H1 (cell line): ENCODE data around the gene KIN. TPM values are rescaled to one million over a fixed set of nuclear protein-coding genes. Genes with fewer than 3 reads are reported as not detected.

Source experiments
- CTCF ChIA-PET: fragments of 300-600 bp; sonication (Branson Sonifier 250); formaldehyde crosslinking; loops from one replicate; lab custom pipeline; 2021; ENCODE audit not compliant: partially characterized antibody; lab: Charles Lee
- POLR2A ChIA-PET: fragments of 300-600 bp; sonication (Branson Sonifier 250); formaldehyde crosslinking; loops from one replicate; lab custom pipeline; 2021; ENCODE audit warnings: inconsistent platforms; ENCODE audit not compliant: partially characterized antibody; lab: Charles Lee
- DNase-seq, 2 experiments: peaks; one replicate each; pipeline versions ENCODE4 v3.0.0 to v3.0.0-alpha.2; 2010 to 2022; ENCODE audit warnings: low spot score in 2 of 2, low read depth in 1 of 2, mixed read lengths in 1 of 2
- FAIRE-seq: peaks from 2 replicates; lab custom pipeline; 2011; peaks lifted over from hg19 to GRCh38; lab: Jason Lieb, UNC
- H2AFZ ChIP-seq: 2 replicates; pipeline ENCODE4 v1.8.1; 2012; ENCODE audit warnings: low read length, inconsistent platforms
- H2AK5ac ChIP-seq: 2 replicates; pipeline ENCODE4 v1.6.1; 2013; ENCODE audit warnings: low read depth, low read length
- H2BK120ac ChIP-seq: replicated peaks from 2 replicates; pipeline ENCODE3; 2013; ENCODE audit warnings: low read depth, low read length, inconsistent platforms
- H2BK12ac ChIP-seq: 2 replicates; pipeline ENCODE4 v1.6.1; 2013; ENCODE audit warnings: low read depth, low read length
- H2BK15ac ChIP-seq: 2 replicates; pipeline ENCODE4 v1.6.1; 2013; ENCODE audit warnings: low read length
- H2BK20ac ChIP-seq: 2 replicates; pipeline ENCODE4 v1.6.1; 2013; ENCODE audit warnings: low read length
- H2BK5ac ChIP-seq: 2 replicates; pipeline ENCODE4 v1.6.1; 2013; ENCODE audit warnings: low read depth, low read length
- H3K14ac ChIP-seq: 2 replicates; pipeline ENCODE4 v1.6.1; 2013; ENCODE audit warnings: inconsistent platforms; ENCODE audit not compliant: insufficient read length
- H3K18ac ChIP-seq: 2 replicates; pipeline ENCODE4 v1.6.1; 2013; ENCODE audit warnings: low read length; ENCODE audit errors: extremely low read depth
- H3K23ac ChIP-seq: 2 replicates; pipeline ENCODE4 v1.6.1; 2013; ENCODE audit warnings: inconsistent platforms; ENCODE audit not compliant: insufficient read length
- H3K23me2 ChIP-seq: 2 replicates; pipeline ENCODE4 v1.6.1; 2013; ENCODE audit warnings: low read depth, low read length
- H3K27ac ChIP-seq: 2 replicates; pipeline ENCODE4 v1.6.1; 2011; ENCODE audit warnings: low read depth, low read length, inconsistent platforms
- H3K27me3 ChIP-seq, 4 experiments: replicated peaks in 1 of 4; 1 replicate in 1 of 4; 2 replicates in 3 of 4; pipeline versions ENCODE4 v1.6.1 to v1.8.1; 2011 to 2013; ENCODE audit warnings: low read length in 3 of 4, mild to moderate bottlenecking in 3 of 4, inconsistent platforms in 2 of 4, mixed read lengths in 2 of 4, moderate library complexity in 1 of 4; ENCODE audit not compliant: control insufficient read depth in 3 of 4, insufficient read depth in 3 of 4; ENCODE audit errors: extremely low read depth in 1 of 4
- H3K36me3 ChIP-seq, 4 experiments: 2 replicates each; pipeline versions ENCODE4 v1.6.1 to v1.8.1; 2011 to 2013; ENCODE audit warnings: mild to moderate bottlenecking in 4 of 4, low read length in 3 of 4, moderate library complexity in 2 of 4, control low read depth in 1 of 4, inconsistent platforms in 1 of 4; ENCODE audit not compliant: insufficient read depth in 4 of 4, control insufficient read depth in 2 of 4
- H3K4ac ChIP-seq: replicated peaks from 2 replicates; pipeline ENCODE3; 2013; ENCODE audit warnings: low read length, low read depth, mixed read lengths, inconsistent platforms; ENCODE audit not compliant: insufficient read length
- H3K4me1 ChIP-seq, 4 experiments: replicated peaks in 1 of 4; 1 replicate in 1 of 4; 2 replicates in 3 of 4; pipeline versions ENCODE4 v1.6.1 to v1.8.1; 2011 to 2013; ENCODE audit warnings: low read length in 3 of 4, inconsistent platforms in 2 of 4, mixed read lengths in 1 of 4; ENCODE audit not compliant: insufficient read depth in 4 of 4, control insufficient read depth in 3 of 4
- H3K4me2 ChIP-seq, 2 experiments: 2 replicates each; pipeline versions ENCODE4 v1.6.1 to v1.8.1; 2011 to 2013; ENCODE audit warnings: low read depth in 2 of 2, low read length in 2 of 2, control low read depth in 1 of 2, inconsistent platforms in 1 of 2, mild to moderate bottlenecking in 1 of 2; ENCODE audit not compliant: insufficient read depth in 1 of 2
- H3K4me3 ChIP-seq, 4 experiments: fragments of 200-600, 300-600 bp in 1 of 4; sonication (generic), shearing (Covaris generic), sonication (Bioruptor Twin) in 1 of 4; 2 replicates each; pipeline versions ENCODE4 v1.5.1 to v1.8.1; 2011 to 2016; ENCODE audit warnings: low read length in 4 of 4, low read depth in 3 of 4, control low read depth in 2 of 4, inconsistent platforms in 2 of 4, mild to moderate bottlenecking in 2 of 4, mixed read lengths in 1 of 4, moderate library complexity in 1 of 4; ENCODE audit not compliant: insufficient read depth in 2 of 4; ENCODE audit errors: extremely low read depth in 1 of 4
- H3K56ac ChIP-seq: replicated peaks from 2 replicates; pipeline ENCODE3; 2013; ENCODE audit warnings: low read depth, mild to moderate bottlenecking, mixed read lengths, low read length, inconsistent platforms; ENCODE audit not compliant: insufficient read length
- H3K79me1 ChIP-seq: 2 replicates; pipeline ENCODE4 v1.6.1; 2013; ENCODE audit warnings: low read depth, low read length, control low read depth
- H3K79me2 ChIP-seq, 2 experiments: 2 replicates each; pipeline versions ENCODE4 v1.6.1 to v1.8.1; 2012 to 2013; ENCODE audit warnings: low read length in 2 of 2, mild to moderate bottlenecking in 2 of 2, inconsistent platforms in 1 of 2; ENCODE audit not compliant: insufficient read depth in 2 of 2, control insufficient read depth in 1 of 2
- H3K9ac ChIP-seq, 4 experiments: replicated peaks in 1 of 4; 1 replicate in 1 of 4; 2 replicates in 3 of 4; pipeline versions ENCODE4 v1.6.1 to v1.8.1; 2011 to 2013; ENCODE audit warnings: low read depth in 3 of 4, low read length in 3 of 4, control low read depth in 2 of 4, mild to moderate bottlenecking in 2 of 4, moderate library complexity in 2 of 4, inconsistent platforms in 1 of 4; ENCODE audit errors: extremely low read depth in 1 of 4
- H3K9me3 ChIP-seq, 2 experiments: 2 replicates each; pipeline versions ENCODE4 v1.6.1 to v1.8.1; 2012 to 2013; ENCODE audit warnings: mild to moderate bottlenecking in 2 of 2, moderate library complexity in 2 of 2, control low read depth in 1 of 2, inconsistent platforms in 1 of 2, low read depth in 1 of 2, low read length in 1 of 2, mixed read lengths in 1 of 2; ENCODE audit not compliant: insufficient read depth in 2 of 2
- H4K20me1 ChIP-seq, 2 experiments: replicated peaks in 1 of 2; 2 replicates each; pipeline versions ENCODE3 to v1.8.1; 2011 to 2013; ENCODE audit warnings: inconsistent platforms in 2 of 2, low read length in 2 of 2, mild to moderate bottlenecking in 1 of 2; ENCODE audit not compliant: insufficient read depth in 2 of 2, control insufficient read depth in 1 of 2
- H4K5ac ChIP-seq: 2 replicates; pipeline ENCODE4 v1.6.1; 2013; ENCODE audit warnings: low read length, low read depth, mixed read lengths, inconsistent platforms; ENCODE audit not compliant: insufficient read length
- H4K8ac ChIP-seq: 2 replicates; pipeline ENCODE4 v1.8.0; 2013; ENCODE audit warnings: mild to moderate bottlenecking, moderate library complexity, low read length, inconsistent platforms; ENCODE audit not compliant: insufficient read depth; ENCODE audit errors: extremely low read depth
- H4K91ac ChIP-seq: replicated peaks from 2 replicates; pipeline ENCODE3; 2013; ENCODE audit warnings: low read length, mixed read lengths, inconsistent platforms; ENCODE audit not compliant: insufficient read length
- BCL11A ChIP-seq, 2 experiments: IDR thresholded peaks; one replicate each; pipeline ENCODE4 v1.6.1; 2011; ENCODE audit warnings: low read depth in 2 of 2, low read length in 2 of 2, mild to moderate bottlenecking in 2 of 2
- CHD1 ChIP-seq: IDR thresholded peaks from 2 replicates; pipeline ENCODE4 v1.6.1; 2012; ENCODE audit warnings: low read depth, low read length, improper control_type of control experiment
- CHD2 ChIP-seq: IDR thresholded peaks from 2 replicates; pipeline ENCODE4 v1.6.1; 2012; ENCODE audit warnings: low read length, improper control_type of control experiment
- EZH2 ChIP-seq: fragments of 200-600 bp; sonication (generic); IDR thresholded peaks from 2 replicates; pipeline ENCODE4 v1.7.1; 2012; ENCODE audit warnings: low read depth, mild to moderate bottlenecking, moderate library complexity, low read length, inconsistent platforms; ENCODE audit not compliant: severe bottlenecking
- GTF2F1 ChIP-seq: IDR thresholded peaks from 2 replicates; pipeline ENCODE4 v1.6.1; 2012; ENCODE audit warnings: low read depth, low read length, improper control_type of control experiment, borderline replicate concordance
- JUN ChIP-seq: IDR thresholded peaks from 2 replicates; pipeline ENCODE4 v1.6.1; 2011; ENCODE audit warnings: low read depth, mild to moderate bottlenecking, improper control_type of control experiment, low read length
- NANOG ChIP-seq: IDR thresholded peaks from 2 replicates; pipeline ENCODE4 v1.6.1; 2011; ENCODE audit warnings: low read length, low read depth, mild to moderate bottlenecking, inconsistent platforms; ENCODE audit not compliant: insufficient read depth, poor library complexity, severe bottlenecking
- POU5F1 ChIP-seq: IDR thresholded peaks from 2 replicates; pipeline ENCODE4 v1.6.1; 2011; ENCODE audit warnings: low read depth, mild to moderate bottlenecking, low read length, moderate library complexity
- RNF2 ChIP-seq: fragments of 200-900, 300-1000 bp; sonication (generic); IDR thresholded peaks from 2 replicates; pipeline ENCODE4 v1.7.1; 2016; ENCODE audit warnings: borderline replicate concordance, low read depth, mild to moderate bottlenecking, antibody characterized with exemption, low read length; ENCODE audit not compliant: poor library complexity, severe bottlenecking; ENCODE audit errors: missing control alignments
- RXRA ChIP-seq: IDR thresholded peaks from 2 replicates; pipeline ENCODE4 v1.6.1; 2011; ENCODE audit warnings: low read depth, mild to moderate bottlenecking, low read length, moderate library complexity; ENCODE audit not compliant: insufficient read depth
- SRF ChIP-seq: IDR thresholded peaks from 2 replicates; pipeline ENCODE4 v1.6.1; 2011; ENCODE audit warnings: mild to moderate bottlenecking, low read depth, low read length, moderate library complexity
- TAF1 ChIP-seq: IDR thresholded peaks from 2 replicates; pipeline ENCODE4 v1.6.1; 2011; ENCODE audit warnings: mild to moderate bottlenecking, low read depth, low read length
- WGBS, 2 experiments: shearing (Covaris generic) in 1 of 2; methylation state at CpG; one replicate each; pipeline versions ENCODE4 v1.1.6 to v1.1.7; 2013 to 2015; ENCODE audit warnings: low lambda C conversion rate in 2 of 2, mixed read lengths in 2 of 2, inconsistent platforms in 1 of 2, low coverage in 1 of 2, missing lambda C conversion rate in 1 of 2; ENCODE audit not compliant: insufficient replicate concordance in 2 of 2, insufficient coverage in 1 of 2, insufficient read length in 1 of 2; ENCODE audit errors: extremely low coverage in 1 of 2, missing lambda C conversion rate in 1 of 2; 5-methylcytosine and 5-hydroxymethylcytosine counted together
- polyA plus RNA-seq, 7 experiments: library from polyadenylated mRNA; depleted of rRNA in 3 of 7; stranded (reverse) in 5 of 7; unstranded in 2 of 7; fragments of >200 nt in 5 of 7; fragments of 200-250 nt in 2 of 7; gene quantifications; 1 replicate in 5 of 7; 2 replicates in 1 of 7; 4 replicates in 1 of 7; pipeline versions ENCODE4 v1.2.1 to v1.2.3, GENCODE V29; 2011 to 2013; ENCODE audit warnings: missing spikeins in 2 of 7, mixed read lengths in 2 of 7
- total RNA-seq: library from RNA; stranded (reverse); fragmentation: NEBNext Ultra II Directional; extraction: Animal tissue kit (Norgen Biotek cat#: 25700); gene quantifications from 2 replicates; pipeline ENCODE4 v1.2.1, GENCODE V29; 2021
- TF ChIP-seq, protein P1 (sequence below): IDR thresholded peaks from 2 replicates; pipeline ENCODE4 v1.6.1; 2011; ENCODE audit warnings: low read length, improper control_type of control experiment

Gene KIN
- total and polyA plus RNA-seq, 2 of the 8 experiments (the other 6 are each of a cell fraction or from before 2014, with no cell fraction given), result 3.7 to 16.5 TPM

DNA sequence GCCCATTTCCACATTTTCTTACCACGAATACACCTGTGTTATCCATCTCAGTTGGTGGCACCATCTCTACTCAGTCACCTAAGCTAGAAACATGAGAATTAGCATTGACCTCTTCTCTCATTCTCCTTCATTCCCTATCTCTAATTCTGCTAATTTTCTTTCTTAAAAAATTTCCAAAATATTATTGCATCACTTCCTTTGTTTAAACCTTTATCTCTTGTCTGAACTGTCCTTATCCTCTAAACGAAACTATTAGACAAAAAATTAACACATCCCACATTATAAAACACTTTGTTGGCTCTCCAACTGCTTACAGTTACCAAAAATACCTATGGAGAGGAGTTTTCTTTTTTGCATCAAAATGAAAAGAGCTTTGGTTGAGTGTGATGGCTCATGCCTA, 48.8 kb upstream of the KIN start:
- FAIRE-seq (no peak), DNase-seq (no peak)
- Histone ChIP-seq H3K27ac (no peak overlapping the region), H2BK120ac (no peak overlapping the region), H3K36me3 (no peaks in the 10 kb centered on the region; a peak in 1 of 8 replicates), H3K79me2 (peaks cover 0 to 2% of the 10 kb centered on the region in 2 experiments; a peak in 1 of 4 replicates), H3K18ac (no peak overlapping the region), H4K8ac (no peak overlapping the region), H3K4me3 (no peak overlapping the region), H3K9me3 (no peaks in the 10 kb centered on the region), H4K91ac (no peak overlapping the region), H3K27me3 (no peaks in the 10 kb centered on the region), H3K23ac (no peak overlapping the region), H3K79me1 (peaks cover 5% of the 10 kb centered on the region; the same call in 1 of the 2 replicates), H4K20me1 (peaks cover 0 to 2% of the 10 kb centered on the region in 2 experiments), H3K23me2 (no peaks in the 10 kb centered on the region), H3K4me1 (no peaks in the 10 kb centered on the region), H3K4me2 (no peak overlapping the region), H4K5ac (no peak overlapping the region), H2AK5ac (no peak overlapping the region), H2BK5ac (no peak overlapping the region), H2AFZ (no peak overlapping the region), H3K14ac (no peak overlapping the region), H3K9ac (no peak overlapping the region), H3K56ac (no peak overlapping the region), H2BK15ac (no peak overlapping the region), H2BK20ac (no peak overlapping the region), H2BK12ac (no peak overlapping the region), H3K4ac (no peak overlapping the region)
- POLR2A ChIA-PET, result no interaction called here
- CTCF ChIA-PET, result interaction anchor here (1.3 kb wide), 1 partner anchor 9 kb away, joined by 3 read pairs; no protein-coding TSS in a partner anchor
- 93% methylated on average over 2 of the region's 2 CpGs; no CpG with 5 or more reads in 1 of the 2 experiments for WGBS, 2 experiments
- TF ChIP-seq POU5F1, result no peak
- no peak for TF ChIP-seq CHD1
- TF ChIP-seq RNF2, result no peak
- no peak for TF ChIP-seq TAF1
- TF ChIP-seq NANOG, result no peak
- TF ChIP-seq SRF, result no peak
- TF ChIP-seq GTF2F1, result no peak
- TF ChIP-seq, protein P1, sequence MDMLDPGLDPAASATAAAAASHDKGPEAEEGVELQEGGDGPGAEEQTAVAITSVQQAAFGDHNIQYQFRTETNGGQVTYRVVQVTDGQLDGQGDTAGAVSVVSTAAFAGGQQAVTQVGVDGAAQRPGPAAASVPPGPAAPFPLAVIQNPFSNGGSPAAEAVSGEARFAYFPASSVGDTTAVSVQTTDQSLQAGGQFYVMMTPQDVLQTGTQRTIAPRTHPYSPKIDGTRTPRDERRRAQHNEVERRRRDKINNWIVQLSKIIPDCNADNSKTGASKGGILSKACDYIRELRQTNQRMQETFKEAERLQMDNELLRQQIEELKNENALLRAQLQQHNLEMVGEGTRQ, result no peak
- no peak for TF ChIP-seq EZH2
- TF ChIP-seq BCL11A (IDR thresholded peaks at IDR 0.05; ENCODE audit: low read depth in 2 of 2, low read length in 2 of 2), result no peak
- no peak for TF ChIP-seq CHD2
- TF ChIP-seq RXRA, result no peak
- no peak for TF ChIP-seq JUN
